ENCODE measurements around the gene CASTOR1.
A peak's percentile ranks its signal among the peaks of the same experiment; 100 is the strongest.

The CASTOR1 gene

DNA sequence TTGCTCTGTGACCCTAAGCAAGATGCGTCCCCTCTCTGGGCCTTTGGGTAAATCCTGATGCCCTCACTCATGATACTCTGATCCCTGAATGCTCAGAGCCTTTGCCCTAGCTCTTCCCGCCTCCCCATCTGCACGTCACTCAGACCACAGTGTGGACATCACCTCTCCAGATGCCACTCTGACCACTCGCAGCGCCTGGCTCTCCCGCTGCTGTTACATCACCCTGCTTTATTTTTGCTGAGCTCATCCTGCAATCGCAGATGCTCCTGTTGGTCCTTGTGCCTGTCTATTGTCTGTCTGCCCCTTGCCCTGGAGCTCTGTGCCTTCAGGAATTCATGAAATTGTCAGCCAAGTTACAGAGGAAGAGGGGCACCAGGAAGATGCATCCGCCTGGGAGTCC lies 28.2 kb downstream of the CASTOR1 start:
- TF ChIP-seq, protein P1, sequence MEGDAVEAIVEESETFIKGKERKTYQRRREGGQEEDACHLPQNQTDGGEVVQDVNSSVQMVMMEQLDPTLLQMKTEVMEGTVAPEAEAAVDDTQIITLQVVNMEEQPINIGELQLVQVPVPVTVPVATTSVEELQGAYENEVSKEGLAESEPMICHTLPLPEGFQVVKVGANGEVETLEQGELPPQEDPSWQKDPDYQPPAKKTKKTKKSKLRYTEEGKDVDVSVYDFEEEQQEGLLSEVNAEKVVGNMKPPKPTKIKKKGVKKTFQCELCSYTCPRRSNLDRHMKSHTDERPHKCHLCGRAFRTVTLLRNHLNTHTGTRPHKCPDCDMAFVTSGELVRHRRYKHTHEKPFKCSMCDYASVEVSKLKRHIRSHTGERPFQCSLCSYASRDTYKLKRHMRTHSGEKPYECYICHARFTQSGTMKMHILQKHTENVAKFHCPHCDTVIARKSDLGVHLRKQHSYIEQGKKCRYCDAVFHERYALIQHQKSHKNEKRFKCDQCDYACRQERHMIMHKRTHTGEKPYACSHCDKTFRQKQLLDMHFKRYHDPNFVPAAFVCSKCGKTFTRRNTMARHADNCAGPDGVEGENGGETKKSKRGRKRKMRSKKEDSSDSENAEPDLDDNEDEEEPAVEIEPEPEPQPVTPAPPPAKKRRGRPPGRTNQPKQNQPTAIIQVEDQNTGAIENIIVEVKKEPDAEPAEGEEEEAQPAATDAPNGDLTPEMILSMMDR (IDR thresholded peaks at IDR 0.05; ENCODE audit: low read depth, low read length) = no peak
- in situ Hi-C loops (cut with HindIII; ENCODE audit: low sequenced_read_pairs) = no loop called here
- DNase-seq (ENCODE audit: low read depth, low spot score) = no peak
- no peak overlapping the region for H3K4me3 ChIP-seq (ENCODE audit: low read depth, low read length)

DNA sequence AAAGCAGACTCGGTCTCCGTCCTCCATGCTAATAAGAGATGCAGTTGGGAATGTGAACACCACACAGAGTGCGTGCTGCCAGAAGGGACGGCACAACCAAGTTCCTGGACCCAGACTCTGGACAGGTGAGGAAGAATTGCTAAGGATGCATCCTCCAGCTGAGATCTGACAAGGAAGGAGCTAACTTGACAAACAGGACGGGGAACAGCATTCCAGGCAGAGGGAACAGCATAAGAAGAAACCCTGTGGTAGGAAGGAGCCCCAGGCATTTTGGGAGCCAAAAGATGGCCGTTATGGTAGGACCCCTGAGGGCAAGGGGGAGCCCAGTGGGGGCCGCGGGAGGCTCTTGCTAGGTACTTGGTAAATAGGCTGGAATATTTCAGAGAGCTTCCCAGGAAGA lies 28.6 kb downstream of the CASTOR1 start:
- in situ Hi-C loops (cut with HindIII; ENCODE audit: low sequenced_read_pairs) = no loop called here
- TF ChIP-seq, protein P1 (IDR thresholded peaks at IDR 0.05; ENCODE audit: low read depth, low read length) = no peak
- no peak for DNase-seq (ENCODE audit: low read depth, low spot score)
- H3K4me3 ChIP-seq (ENCODE audit: low read depth, low read length) = no peak overlapping the region

DNA sequence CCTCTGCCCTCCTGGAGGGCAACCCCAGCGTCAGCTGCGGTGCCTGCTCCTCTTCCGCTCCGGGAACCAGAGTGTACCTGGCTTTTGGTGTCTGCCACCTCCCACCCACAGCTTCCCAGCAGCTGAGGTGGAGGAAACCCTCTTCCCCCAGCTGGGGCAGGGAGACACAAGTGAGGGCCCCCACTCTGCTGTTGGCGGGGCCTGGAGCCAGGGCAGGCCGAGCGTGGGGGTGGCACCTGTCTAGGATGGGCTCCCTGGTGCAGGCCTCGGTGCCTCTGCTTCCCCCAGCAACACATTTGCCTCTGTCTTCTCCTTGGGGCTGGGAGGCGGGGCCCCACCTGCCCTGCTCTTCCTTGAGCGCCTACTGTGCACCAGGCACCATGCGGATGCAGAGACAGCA lies 29.0 kb downstream of the CASTOR1 start:
- in situ Hi-C loops (cut with HindIII; ENCODE audit: low sequenced_read_pairs) = no loop called here
- TF ChIP-seq, protein P1 (IDR thresholded peaks at IDR 0.05; ENCODE audit: low read depth, low read length) = no peak
- no peak for DNase-seq (ENCODE audit: low read depth, low spot score)
- H3K4me3 ChIP-seq (ENCODE audit: low read depth, low read length) = no peak overlapping the region

DNA sequence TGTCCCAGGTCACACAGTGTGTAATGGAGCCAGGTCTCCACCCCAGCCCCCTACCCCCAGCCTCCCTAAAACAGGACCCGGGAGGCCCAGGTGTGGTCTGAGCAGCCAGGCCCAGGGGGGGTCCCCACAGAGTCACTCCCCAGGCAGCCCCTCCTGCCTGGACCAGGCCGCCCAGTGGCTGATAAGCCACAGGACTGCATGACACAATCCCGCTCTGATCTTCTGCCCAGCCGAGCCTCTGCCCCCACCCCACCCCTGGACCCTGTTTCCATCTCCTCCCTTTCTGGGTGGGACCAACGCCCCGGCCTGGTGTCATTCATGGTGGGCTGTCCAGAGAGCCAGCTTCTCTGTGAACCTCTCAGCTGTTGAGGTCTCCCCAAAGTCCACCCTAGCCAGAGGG lies 35.0 kb downstream of the CASTOR1 start:
- in situ Hi-C loops (cut with HindIII; ENCODE audit: low sequenced_read_pairs) = no loop called here
- TF ChIP-seq, protein P1 (IDR thresholded peaks at IDR 0.05; ENCODE audit: low read depth, low read length) = no peak
- H3K4me3 ChIP-seq (ENCODE audit: low read depth, low read length) = no peak overlapping the region
- no peak for DNase-seq (ENCODE audit: low read depth, low spot score)

DNA sequence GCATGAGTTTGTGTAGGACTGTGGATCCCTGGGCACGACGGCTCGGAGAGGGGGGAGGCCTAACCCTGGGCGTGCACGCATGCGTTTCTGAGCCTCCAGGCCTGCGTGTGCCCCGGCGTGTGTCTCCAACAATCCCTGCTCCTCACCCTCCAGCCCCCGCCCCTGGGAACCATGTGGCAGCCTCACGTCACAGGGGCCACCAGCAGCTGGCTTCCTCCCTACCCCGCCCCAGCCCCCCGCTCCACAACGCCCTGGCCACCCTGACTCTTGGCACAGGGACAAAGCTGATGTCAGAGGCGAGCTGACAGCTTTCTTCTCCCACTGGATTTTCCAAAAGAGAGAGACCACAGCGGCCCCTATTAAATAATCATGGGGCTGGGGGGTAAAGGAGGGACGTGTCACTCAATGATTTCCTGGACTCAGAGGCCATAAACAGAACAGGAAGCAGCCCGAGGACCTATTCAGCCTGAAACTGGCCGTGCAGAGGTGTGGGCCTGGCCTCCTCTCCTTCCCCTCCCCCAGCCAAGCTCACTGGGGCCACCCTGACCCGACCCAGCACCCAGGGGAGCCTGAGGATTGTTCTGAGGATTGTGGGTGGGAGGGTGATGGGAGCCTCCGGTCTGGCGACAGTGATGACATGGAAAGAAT lies 36.0 kb downstream of the CASTOR1 start:
- in situ Hi-C loops (cut with HindIII; ENCODE audit: low sequenced_read_pairs) = no loop called here
- TF ChIP-seq, protein P1 (IDR thresholded peaks at IDR 0.05; ENCODE audit: low read depth, low read length) = no peak
- no peak overlapping the region for H3K4me3 ChIP-seq (ENCODE audit: low read depth, low read length)
- DNase-seq (ENCODE audit: low read depth, low spot score) = peak; percentile 66

DNA sequence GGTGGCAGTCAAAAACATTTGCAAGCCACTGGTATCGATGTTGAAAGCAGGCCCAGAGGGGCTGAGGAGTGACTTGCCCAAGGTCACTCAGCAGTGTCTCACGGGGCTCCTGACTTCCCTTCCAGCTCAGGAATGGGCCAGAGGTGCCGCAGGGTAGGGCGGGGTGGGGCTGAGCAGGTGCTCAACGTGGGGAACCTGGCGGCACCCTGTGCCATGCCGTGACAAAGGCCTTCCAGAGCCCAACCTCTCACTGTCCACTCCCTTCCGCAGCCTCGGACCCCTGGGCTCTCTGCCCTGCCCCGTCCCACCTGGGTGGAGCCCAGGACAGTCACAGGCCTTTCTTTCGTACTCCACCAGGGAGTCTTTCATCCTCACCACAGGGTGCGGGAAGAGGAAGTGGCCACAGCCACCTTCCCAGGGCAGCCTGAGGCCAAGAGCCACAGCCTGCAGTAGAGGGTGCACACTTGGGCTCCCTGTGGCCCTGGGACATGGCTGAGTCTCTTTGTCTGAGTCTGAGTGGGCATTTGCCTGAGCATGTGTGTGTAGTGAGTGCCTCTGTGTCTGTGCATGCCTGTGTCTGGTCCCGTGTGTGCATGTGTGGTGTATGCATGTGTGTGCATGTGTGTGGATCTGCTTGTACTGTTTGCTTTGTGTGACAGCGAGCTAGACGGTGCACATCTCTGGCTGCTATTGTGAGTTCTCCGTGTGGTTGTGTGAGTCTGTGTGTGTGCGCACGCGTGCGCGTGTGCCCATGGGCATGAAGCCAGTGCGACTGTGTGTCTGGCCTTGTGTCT lies 36.7 kb downstream of the CASTOR1 start:
- TF ChIP-seq, protein P1 (IDR thresholded peaks at IDR 0.05; ENCODE audit: low read depth, low read length) = no peak
- in situ Hi-C loops (cut with HindIII; ENCODE audit: low sequenced_read_pairs) = no loop called here
- no peak for DNase-seq (ENCODE audit: low read depth, low spot score)
- H3K4me3 ChIP-seq (ENCODE audit: low read depth, low read length) = no peak overlapping the region
